ENCODE measurements around the gene PXDC1.

PXDC1 gene

DNA sequence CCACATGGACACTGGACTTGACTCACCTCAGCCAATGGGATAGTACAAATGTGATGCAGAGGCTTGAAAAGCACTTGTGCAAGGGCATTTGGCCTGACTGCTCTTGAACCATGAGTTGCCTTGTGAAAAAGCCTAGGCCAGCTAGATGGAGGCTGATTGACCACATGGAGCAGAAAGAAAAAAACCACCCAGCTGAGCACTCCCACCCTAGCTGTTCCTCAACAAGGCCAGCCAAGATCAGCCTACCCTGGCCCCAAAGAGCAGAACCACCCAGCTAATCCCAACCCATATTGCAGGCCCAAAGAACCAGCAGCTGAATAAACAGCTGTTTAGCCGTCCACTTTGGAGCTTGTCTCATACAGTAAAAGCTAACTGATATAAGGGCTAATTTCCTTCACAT is 36.7 kb downstream of the PXDC1 start:
- no peak for DNase-seq
- TF ChIP-seq, protein P1, sequence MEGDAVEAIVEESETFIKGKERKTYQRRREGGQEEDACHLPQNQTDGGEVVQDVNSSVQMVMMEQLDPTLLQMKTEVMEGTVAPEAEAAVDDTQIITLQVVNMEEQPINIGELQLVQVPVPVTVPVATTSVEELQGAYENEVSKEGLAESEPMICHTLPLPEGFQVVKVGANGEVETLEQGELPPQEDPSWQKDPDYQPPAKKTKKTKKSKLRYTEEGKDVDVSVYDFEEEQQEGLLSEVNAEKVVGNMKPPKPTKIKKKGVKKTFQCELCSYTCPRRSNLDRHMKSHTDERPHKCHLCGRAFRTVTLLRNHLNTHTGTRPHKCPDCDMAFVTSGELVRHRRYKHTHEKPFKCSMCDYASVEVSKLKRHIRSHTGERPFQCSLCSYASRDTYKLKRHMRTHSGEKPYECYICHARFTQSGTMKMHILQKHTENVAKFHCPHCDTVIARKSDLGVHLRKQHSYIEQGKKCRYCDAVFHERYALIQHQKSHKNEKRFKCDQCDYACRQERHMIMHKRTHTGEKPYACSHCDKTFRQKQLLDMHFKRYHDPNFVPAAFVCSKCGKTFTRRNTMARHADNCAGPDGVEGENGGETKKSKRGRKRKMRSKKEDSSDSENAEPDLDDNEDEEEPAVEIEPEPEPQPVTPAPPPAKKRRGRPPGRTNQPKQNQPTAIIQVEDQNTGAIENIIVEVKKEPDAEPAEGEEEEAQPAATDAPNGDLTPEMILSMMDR (IDR thresholded peaks at IDR 0.05; ENCODE audit: low read depth, low read length), result no peak
- no peaks in the 10 kb centered on the region for H3K27me3 ChIP-seq
- H3K36me3 ChIP-seq, result no peaks in the 10 kb centered on the region
- no peaks in the 10 kb centered on the region for H3K9me3 ChIP-seq
- H3K4me1 ChIP-seq, result no peaks in the 10 kb centered on the region
- no peak overlapping the region for H3K4me3 ChIP-seq (ENCODE audit: low read depth, low read length)

DNA sequence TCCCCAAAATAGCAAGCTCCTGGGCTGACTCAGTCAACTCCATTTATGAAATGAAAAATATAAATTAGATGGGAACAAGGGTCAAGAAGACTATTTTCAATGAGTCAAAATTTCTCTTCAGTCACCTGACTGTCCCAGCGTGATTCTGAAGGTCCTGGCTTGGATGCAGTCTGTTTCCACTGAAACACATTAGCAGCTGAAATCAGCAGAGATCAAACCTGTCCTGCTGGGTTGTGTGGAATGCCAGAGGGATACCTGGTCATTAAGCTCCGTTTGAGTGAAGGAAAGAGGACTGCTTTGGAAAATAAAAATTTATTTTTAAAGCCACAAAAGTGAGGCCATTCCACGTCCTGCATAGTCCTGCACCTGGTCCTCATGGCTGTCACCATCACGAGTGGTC is 37.4 kb downstream of the PXDC1 start:
- Histone ChIP-seq H3K9me3 (no peaks in the 10 kb centered on the region), H3K36me3 (no peaks in the 10 kb centered on the region), H3K27me3 (no peaks in the 10 kb centered on the region), H3K4me3 (ENCODE audit: low read depth, low read length) (no peak overlapping the region), H3K4me1 (no peaks in the 10 kb centered on the region)
- DNase-seq, result no peak
- TF ChIP-seq, protein P1 (IDR thresholded peaks at IDR 0.05; ENCODE audit: low read depth, low read length), result no peak

DNA sequence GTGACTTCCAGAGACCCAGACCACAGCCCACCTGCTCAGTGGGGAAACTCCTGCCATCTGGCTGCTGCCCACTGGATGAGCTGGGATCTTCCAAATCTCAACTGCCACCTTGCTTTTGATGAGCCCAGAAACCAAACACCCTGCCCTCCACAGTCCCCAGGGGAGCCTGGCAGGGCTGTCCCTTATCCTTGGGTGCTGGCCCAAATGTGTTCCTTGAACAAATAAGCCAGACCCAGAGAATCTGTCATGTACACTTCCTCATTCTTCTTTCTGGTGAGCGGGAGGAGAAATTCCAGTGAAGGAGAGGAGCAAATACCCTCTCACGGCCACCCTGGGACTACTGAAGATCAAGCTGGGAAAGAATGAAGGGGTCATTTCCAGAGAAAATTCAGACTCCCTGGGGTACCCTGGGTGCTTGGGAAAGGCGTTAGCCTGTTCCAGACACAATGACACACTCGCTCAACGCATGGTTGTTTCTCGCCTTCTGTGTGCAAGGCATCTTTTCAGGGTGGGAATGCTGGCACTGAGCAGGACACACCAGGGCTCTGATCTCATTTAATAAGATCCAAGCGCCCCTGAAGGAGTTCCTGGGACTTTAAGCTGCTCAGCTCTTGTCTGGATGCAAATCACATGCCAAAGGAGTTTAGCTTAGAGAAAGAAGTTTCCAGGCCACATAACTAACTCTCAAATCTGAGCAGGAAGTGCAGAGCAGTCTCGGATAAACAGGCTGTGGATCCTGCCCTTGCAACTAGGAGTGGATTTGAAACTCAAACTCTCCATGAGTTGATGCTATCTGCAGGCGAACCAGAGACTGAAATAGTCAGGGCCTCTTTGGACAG is 38.5 kb downstream of the PXDC1 start:
- Histone ChIP-seq H3K4me1 (no peaks in the 10 kb centered on the region), H3K4me3 (ENCODE audit: low read depth, low read length) (no peak overlapping the region), H3K36me3 (no peaks in the 10 kb centered on the region), H3K9me3 (no peaks in the 10 kb centered on the region), H3K27me3 (no peaks in the 10 kb centered on the region)
- no peak for DNase-seq
- TF ChIP-seq, protein P1 (IDR thresholded peaks at IDR 0.05; ENCODE audit: low read depth, low read length), result no peak

DNA sequence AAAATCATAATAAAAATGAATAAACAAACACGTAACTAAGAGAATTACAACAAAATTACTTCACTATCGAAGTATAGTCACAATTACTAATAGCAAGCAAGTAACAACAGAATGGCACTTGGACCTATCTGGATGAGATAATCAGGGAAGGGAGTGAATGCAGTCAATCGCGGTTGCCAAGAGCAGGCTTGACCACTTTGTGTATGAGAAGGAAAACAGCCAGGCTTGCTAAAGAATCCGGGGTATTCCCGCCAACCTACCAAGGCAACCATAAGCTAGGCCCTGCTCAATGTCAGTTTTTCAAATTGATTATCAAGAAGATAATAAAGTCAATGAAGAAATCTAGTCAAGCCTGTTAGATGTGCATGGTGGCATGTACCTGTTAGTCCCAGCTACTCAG is 39.7 kb downstream of the PXDC1 start:
- H3K27me3 ChIP-seq, result no peaks in the 10 kb centered on the region
- H3K36me3 ChIP-seq, result no peaks in the 10 kb centered on the region
- no peak overlapping the region for H3K4me3 ChIP-seq (ENCODE audit: low read depth, low read length)
- no peaks in the 10 kb centered on the region for H3K9me3 ChIP-seq
- TF ChIP-seq, protein P1 (IDR thresholded peaks at IDR 0.05; ENCODE audit: low read depth, low read length), result no peak
- H3K4me1 ChIP-seq, result no peaks in the 10 kb centered on the region
- no peak for DNase-seq

DNA sequence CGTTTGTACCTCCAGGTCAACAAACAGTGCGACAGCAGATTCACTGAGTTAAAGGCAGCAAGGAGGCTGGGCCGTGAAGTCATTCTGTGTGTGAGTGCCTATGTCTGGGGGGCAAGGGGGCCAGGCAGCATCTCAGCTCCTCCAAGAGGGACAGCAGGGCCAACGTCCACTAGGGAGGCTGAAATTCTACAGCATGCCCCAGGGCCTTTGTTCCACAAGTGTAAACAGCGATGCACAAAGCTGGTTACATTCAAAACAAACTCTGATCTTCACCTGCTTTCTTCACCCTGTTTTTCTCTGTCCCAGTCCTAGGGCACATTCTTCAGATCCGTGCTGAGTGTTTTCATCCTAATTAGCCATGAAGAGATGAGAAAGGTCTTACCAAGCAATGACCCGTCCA is 41.1 kb downstream of the PXDC1 start:
- no peak for DNase-seq
- Histone ChIP-seq H3K9me3 (no peaks in the 10 kb centered on the region), H3K4me3 (ENCODE audit: low read depth, low read length) (no peak overlapping the region), H3K4me1 (no peaks in the 10 kb centered on the region), H3K27me3 (no peaks in the 10 kb centered on the region), H3K36me3 (no peaks in the 10 kb centered on the region)
- TF ChIP-seq, protein P1 (IDR thresholded peaks at IDR 0.05; ENCODE audit: low read depth, low read length), result no peak

DNA sequence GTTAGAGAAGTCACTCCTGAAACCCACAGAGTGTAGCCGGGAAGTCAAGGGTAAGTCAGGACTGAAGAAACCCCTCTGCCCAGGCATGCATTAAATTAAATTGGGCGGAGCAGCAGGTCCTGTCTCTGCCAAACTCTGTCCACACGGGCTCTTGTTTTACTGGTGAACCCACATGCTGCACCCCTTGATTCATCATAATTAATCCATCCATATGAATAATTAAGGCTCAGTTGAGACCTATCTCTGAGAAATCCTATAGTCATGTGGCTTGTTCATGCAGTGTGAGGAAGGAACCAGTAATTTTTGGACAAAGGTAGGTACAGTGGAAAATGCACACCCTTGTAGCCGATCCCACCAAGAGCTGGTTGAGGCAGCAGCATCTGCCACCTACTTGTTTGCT is 43.0 kb downstream of the PXDC1 start:
- H3K4me3 ChIP-seq (ENCODE audit: low read depth, low read length), result no peak overlapping the region
- no peaks in the 10 kb centered on the region for H3K27me3 ChIP-seq
- TF ChIP-seq, protein P1 (IDR thresholded peaks at IDR 0.05; ENCODE audit: low read depth, low read length), result no peak
- no peaks in the 10 kb centered on the region for H3K36me3 ChIP-seq
- no peak for DNase-seq
- H3K4me1 ChIP-seq, result no peaks in the 10 kb centered on the region
- no peaks in the 10 kb centered on the region for H3K9me3 ChIP-seq

Measured in BE2C (cell line).